ENCODE data around the gene CLK4.

DNA sequence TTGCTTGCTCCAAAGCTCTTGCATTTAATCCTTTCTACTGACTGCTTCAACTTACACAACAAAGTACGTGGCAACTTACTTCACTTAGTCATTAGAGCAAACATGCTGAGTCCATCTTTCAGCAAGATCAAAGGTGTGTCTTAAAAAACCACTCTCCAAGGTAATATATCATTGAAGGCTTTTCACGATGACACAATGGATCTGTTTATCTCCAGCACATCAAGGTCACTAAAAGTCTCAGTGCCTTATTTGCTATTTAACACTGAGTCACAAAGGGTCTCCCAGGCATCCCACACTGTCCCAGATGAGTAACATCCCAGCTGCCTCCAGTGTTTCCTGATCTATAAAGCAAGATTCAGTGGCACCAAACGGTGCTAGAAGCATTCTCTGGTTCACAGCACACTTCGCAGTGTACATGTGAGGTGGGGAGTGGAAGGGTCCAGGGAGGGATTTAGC, 3.7 kb upstream of the CLK4 start:
- TF ChIP-seq, protein P1, sequence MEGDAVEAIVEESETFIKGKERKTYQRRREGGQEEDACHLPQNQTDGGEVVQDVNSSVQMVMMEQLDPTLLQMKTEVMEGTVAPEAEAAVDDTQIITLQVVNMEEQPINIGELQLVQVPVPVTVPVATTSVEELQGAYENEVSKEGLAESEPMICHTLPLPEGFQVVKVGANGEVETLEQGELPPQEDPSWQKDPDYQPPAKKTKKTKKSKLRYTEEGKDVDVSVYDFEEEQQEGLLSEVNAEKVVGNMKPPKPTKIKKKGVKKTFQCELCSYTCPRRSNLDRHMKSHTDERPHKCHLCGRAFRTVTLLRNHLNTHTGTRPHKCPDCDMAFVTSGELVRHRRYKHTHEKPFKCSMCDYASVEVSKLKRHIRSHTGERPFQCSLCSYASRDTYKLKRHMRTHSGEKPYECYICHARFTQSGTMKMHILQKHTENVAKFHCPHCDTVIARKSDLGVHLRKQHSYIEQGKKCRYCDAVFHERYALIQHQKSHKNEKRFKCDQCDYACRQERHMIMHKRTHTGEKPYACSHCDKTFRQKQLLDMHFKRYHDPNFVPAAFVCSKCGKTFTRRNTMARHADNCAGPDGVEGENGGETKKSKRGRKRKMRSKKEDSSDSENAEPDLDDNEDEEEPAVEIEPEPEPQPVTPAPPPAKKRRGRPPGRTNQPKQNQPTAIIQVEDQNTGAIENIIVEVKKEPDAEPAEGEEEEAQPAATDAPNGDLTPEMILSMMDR (conservative IDR thresholded peaks at IDR 0.05; ENCODE audit: low read depth, low read length), result no peak
- TF ChIP-seq EZH2phosphoT487 (IDR thresholded peaks at IDR 0.05; ENCODE audit: borderline replicate concordance, low read length) (no peak), EZH2 (IDR thresholded peaks at IDR 0.05; ENCODE audit: low read length, unreplicated experiment) (no peak)
